Stomach (tissue), 4 donors: Measurements from ENCODE around the gene CD38.
"Not testable (repeated sequence)": the region's sequence is repeated elsewhere in the genome, so short reads cannot be mapped to it uniquely, and the experiment has no call there.

ENCODE experiments used
- CTCF ChIP-seq, 7 experiments: fragments of 450-650 bp in 4 of 7; fragments of 200-600 bp in 3 of 7; sonication (generic) in 3 of 7; IDR thresholded peaks; one replicate each; pipeline ENCODE4 v1.5.1; 2016 to 2019; ENCODE audit warnings: antibody characterized with exemption in 7 of 7, control low read depth in 2 of 7, mild to moderate bottlenecking in 1 of 7
- EP300 ChIP-seq: sonication (generic); formaldehyde crosslinking; IDR thresholded peaks from one replicate; pipeline ENCODE4 v1.6.1; 2017; ENCODE audit warnings: antibody characterized with exemption
- POLR2A ChIP-seq, 4 donors: fragments of 450-650 bp; IDR thresholded peaks; one replicate each; pipeline ENCODE4 v1.6.1; 2016; ENCODE audit warnings: antibody characterized with exemption in 4 of 4, control low read depth in 2 of 4, mild to moderate bottlenecking in 1 of 4, moderate library complexity in 1 of 4
- POLR2AphosphoS5 ChIP-seq, 3 donors: sonication (generic); formaldehyde crosslinking; IDR thresholded peaks; one replicate each; pipeline ENCODE4 v1.6.1; 2016; ENCODE audit warnings: antibody characterized with exemption in 3 of 3

- TF ChIP-seq CTCF (IDR thresholded peaks at IDR 0.05); POLR2AphosphoS5 (IDR thresholded peaks at IDR 0.05); POLR2A (IDR thresholded peaks at IDR 0.05); EP300: not testable (repeated sequence)
Observed at GRCh38 chr4:15762460-15762859, 15.7 kb upstream of the CD38 start.
